ENCODE measurements around the gene PLEKHM2.
A peak's percentile ranks its signal among the peaks of the same experiment; 100 is the strongest.

Gene PLEKHM2

DNA sequence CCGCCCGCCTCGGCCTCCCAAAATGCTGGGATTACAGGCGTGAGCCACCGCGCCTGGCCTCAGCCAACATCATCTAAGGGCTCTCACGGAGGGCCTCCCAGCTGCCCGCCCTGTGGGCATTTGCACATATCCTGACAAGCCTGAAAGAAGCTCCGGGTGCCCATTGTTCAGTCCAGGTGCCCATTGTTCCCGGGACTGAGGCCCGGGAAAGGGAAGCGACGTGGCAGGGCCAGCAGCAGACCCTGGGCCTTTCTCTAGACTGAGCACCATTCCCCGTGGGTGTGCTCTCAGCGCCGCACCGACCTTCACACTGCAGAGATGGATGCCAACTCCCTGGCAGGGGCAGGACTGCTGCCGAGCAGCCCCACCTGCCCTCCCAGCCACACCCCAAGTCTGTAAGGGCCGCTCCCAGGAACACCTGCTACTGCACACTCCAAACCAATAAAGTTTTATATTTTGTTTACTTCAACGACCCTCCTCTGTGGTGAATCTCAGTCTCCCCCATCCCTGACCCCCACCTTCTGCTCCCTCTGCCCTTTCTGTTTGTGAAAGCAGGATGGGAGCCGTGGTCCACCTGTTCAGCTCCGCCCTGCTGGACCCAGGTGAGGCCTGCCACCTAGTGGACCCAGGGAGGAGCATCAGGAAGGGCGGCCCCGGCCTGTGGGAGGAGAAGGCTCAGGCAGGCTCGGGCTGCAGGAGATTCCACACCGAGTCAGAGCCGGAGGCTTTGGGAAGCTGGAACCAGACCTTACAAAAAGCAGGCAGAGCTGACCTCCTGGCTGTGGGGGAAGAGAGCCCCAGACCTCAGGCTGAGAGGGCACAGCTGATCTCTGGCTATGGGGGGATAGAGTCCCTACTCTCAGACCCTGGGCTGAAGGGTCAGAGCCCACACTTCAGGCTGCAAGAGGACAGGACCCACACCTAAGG is 57.1 kb downstream of the PLEKHM2 start:
- DNase-seq, result peak; percentile 77

DNA sequence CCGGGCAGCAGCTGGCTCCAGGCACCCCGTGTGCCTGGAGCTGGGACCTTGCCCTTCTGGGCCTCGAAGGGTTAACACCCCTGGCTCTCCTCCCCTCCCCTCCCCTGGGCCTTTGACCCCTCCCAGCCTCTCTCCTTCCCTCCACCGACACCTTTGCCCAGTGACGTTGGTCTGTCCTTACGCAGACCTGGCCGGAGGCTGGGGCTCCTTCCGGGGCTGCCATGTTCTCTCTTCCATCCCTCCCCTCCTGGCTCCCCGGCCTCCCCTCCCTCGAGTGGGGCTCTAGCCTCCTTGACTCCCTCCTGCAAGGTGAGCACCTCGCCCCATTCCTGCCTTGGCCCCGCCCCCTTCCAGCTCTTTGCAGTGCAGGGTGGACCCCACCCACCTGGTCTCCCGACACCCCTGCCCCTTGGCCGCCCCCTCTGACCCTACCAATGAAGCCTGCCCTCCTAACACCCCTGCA is 58.2 kb downstream of the PLEKHM2 start, which contains the start of gene TMEM82:
Gene TMEM82 (plus strand): TSS at position 161 of the 463 bp plus-strand sequence. CDS start 61 bp downstream, at position 222.
- no peak for DNase-seq

DNA sequence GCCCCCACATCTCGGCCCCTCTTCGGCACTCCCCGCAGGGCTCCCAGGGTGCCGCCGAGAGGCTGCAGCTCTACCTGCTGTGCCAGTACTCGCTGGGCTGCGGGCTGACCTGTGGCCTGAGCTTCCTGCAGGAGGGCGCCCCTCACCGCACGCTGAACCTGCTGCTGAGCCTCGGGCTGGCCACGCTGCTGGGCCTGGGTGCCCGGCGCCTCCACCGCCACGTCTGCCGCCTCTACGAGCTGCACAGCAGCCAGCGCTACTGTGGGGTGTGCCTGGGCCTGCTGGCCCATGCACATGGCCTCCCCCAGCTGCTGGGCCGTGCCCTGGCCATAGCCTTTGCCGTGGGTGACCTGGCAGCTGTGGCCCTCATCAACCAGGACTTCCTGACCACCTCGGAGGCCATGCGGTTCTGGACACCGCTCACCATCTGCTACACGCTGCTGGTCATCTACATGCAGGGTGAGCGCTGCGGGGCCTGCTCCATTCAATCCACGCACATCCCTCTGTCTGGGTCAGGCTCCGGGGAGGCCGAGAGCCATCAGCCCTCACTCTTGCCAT is 60.1 kb downstream of the PLEKHM2 start:
- no peak for DNase-seq

GRCh38 chr1:15747378-15747777 is 63.3 kb downstream of the PLEKHM2 start:
- no peak for DNase-seq

DNA sequence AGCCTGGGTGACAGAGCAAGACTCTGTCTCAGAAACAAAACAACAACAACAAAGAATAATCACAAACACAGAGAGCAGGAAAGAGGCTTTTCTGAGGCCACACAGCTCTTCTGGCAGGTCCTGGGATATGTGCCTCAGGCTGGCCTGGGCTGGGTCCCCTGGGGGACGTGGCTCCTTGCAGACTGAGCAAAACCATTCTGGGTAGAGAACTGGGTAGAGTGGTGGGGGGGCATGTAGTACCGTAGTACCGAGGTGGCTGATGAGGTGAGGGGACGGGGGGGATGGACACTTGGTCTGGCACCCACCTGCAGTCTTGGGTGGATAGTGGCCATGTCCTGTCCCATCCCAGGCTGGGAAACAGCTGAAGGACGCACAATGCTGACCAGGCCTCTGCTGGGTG is 64.1 kb downstream of the PLEKHM2 start:
- DNase-seq, result no peak

GRCh38 chr1:15748690-15749398 is 64.7 kb downstream of the PLEKHM2 start:
- DNase-seq, result no peak

DNA sequence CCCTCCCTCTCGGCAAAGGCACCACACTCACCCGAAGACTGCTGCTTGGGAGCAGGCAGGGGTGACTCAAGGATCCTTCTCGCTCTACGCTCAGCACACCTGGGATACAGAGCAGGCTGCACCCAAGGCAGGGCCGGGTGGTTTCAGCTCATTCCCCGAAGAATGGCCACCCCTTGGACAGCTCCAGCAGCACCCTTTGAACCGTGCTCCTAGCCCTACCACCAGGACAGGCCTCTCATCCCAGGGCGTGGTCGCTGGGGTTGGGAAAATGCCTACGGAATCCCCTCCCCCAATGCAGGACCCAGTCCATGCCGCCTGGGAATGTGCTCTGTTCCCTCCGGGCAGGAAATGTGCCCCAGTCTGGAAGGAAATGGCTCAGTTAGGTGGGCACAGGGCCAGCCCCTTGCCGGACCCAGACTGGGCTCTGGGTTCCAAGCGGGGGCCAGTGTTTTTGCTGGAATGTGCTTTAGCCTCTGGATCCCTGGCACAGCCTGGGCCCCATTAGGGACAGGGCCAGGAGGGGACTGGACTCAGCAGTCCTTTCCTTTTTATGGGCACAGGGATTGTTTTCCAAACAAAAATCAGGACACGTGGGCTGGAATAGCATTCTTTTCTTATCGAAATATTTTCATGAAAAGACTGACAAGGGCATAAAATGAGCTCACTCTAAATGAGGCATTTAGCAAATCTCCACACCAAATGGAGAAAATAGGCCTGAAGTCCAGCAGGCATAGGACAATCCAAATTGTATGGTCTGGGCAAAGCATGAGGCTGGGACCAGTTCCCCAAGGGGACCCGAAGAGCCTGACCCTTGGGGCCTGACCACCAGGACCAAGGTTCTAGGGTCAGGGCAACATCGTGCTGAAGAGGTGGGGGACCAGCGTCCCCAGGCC is 65.5 kb downstream of the PLEKHM2 start:
- no peak for DNase-seq

GRCh38 chr1:15750924-15751323 is 66.8 kb downstream of the PLEKHM2 start:
- no peak for DNase-seq

DNA sequence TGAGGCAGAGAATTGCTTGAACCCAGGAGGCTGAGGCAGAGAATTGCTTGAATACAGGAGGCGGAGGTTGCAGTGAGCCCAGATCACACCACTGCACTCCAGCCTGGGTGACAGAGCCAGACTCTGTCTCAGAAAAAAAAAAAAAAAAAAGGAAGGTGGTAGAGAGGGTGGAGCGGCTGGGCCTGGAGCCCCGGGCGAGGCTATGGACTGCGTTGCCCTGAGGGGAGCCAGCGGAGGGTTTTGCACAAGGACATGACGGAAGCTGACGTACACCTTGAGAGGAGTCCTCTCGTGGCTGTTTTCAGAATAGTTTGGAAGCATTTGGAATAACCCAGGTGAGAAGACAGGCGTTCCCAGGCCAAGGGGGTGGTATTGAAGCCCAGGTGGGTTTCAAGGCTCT is 67.6 kb downstream of the PLEKHM2 start:
- no peak for DNase-seq

- DNase-seq, result no peak
Measured at GRCh38 chr1:15753776-15754175, 69.7 kb downstream of the PLEKHM2 start.

GRCh38 chr1:15755021-15755645 is 71.0 kb downstream of the PLEKHM2 start:
- no peak for DNase-seq

DNA sequence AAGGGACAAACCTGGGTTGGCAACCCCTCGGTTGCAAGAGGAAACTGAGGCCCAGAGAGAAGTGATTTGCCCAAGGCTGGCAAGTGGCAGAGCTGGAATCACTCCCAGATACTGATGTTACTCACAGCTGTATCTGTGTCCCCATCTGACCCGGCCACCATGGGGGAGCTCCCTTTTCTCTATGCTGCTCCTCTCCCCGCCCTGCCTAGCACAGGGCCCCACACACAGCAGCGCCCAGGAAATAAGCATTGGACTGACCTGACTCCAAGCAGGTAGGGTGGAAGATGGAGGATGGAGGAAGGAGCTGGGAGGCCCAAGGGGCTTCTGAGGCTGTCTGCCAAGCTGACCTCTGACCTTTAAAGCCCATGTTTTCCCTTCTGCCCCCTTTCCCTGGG is 71.5 kb downstream of the PLEKHM2 start:
- no peak for DNase-seq

DNA sequence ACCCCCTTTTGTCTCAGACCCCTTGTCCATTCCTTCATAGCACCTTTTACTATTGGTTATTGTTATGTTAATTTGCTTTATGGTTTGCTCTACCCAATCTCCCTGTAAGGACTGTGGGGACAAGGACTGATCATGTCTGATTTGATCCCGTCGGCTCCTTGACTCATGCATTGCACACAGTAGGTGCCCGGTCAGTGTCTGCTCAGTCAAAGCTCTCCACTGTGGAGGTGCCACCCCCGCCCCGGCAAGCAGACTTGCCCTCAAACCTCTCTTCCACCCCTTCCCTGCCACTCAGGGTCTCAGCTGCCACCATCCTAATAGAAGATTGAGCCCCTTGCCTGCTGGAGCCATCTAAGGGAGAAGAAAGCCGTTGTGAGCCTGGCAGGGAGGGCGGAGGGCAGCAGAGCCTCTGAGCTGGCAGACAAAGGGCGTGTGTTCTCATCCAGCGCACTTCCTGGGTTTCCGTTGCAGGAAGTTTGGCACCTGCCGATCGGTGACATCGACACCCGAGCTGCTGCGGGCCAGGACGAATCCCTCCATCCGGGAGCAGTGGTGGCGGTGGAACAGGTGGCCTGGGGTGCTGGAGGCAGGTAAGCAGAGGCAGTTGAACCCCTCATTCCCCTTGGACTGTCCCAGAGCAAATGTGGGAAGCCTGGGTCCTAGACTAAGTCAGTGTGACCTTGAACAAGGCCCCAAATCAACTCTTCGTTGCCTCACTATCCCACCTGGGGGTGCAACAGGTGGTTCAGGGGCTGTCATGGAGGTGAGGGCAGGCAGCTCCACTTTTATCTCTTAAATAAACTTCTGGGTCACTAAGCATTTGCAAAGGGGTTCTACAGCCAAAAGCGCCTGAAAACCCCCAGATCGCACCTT is 72.3 kb downstream of the PLEKHM2 start:
- DNase-seq, result peak; percentile 37

DNA sequence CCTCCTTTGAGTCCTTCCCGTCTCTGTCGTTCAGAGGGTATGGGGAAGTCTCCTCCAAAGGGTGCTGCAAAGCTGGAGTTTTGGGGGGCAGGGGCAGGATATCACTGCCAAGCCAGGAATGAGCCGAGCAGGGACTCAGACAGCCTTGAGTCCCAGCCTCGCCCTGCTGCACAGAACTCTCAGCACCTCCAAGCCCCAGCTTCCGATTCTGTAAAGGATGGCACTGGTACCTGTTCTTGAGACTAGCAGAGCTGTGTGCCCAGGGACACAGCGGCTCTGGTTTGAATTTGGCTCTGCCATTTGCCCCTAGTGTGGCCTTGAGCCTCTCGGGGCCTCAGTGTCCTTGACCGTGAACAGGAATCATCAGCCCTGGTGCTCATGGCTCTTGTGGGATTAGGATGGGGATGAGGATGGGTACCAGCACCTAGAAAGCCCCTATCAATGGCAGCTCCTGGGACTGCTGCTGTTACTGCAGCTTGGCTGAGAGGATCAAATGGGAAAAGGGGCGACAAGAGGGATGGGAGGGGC is 73.0 kb downstream of the PLEKHM2 start:
- DNase-seq, result no peak

- no peak for DNase-seq
Measured at GRCh38 chr1:15757575-15758342, 73.6 kb downstream of the PLEKHM2 start.

- peak; percentile 44 for DNase-seq
Measured at GRCh38 chr1:15758343-15758931, 74.3 kb downstream of the PLEKHM2 start, which contains the start of gene FBLIM1. TSS of gene FBLIM1 (plus strand) at chr1:15758795. CDS start at chr1:15764984, 6,189 bp downstream.

GRCh38 chr1:15758953-15759661 is 75.0 kb downstream of the PLEKHM2 start:
- DNase-seq, result no peak

- no peak for DNase-seq
Measured at GRCh38 chr1:15760520-15761211, 76.5 kb downstream of the PLEKHM2 start.

Measured in CD4-positive, alpha-beta T cell treated with Interleukin-6 for 4 hours (primary cell).